Keratinocyte (primary cell): ENCODE results near the gene COMMD4.

Experiments used
- EZH2 ChIP-seq: IDR thresholded peaks from one replicate; pipeline ENCODE4 v1.6.1; 2012; ENCODE audit warnings: inconsistent platforms, mild to moderate bottlenecking, low read length, moderate library complexity
- TF ChIP-seq, protein P1 (sequence below), 3 experiments: IDR thresholded peaks in 1 of 3; conservative IDR thresholded peaks in 1 of 3; optimal IDR thresholded peaks in 1 of 3; 2 replicates in 2 of 3; 3 replicates in 1 of 3; pipeline versions ENCODE3 to v1.5.1; 2011; ENCODE audit warnings: low read length in 3 of 3, mild to moderate bottlenecking in 3 of 3, moderate library complexity in 2 of 3, control low read depth in 1 of 3, inconsistent platforms in 1 of 3; ENCODE audit not compliant: insufficient read depth in 2 of 3; ENCODE audit errors: extremely low read depth in 1 of 3

DNA sequence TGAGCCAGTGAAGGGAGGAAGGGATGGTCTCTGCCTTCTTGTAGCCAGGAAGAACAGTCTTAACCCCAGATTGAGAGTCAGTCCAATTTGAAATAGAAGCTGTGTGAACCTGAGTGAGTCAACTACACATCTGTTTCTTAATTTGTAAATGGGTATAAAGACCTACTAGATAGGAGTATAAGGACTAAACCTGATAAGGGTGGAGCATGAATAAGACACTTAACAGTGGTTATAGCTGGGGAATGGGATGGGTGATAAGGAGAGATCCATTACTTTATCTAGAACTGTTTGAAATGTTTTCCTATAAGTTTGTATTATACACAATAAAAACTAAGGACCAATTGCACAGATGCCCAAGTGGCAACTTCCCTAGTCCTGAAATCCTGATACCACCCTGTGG lies 31.1 kb downstream of the COMMD4 start:
- TF ChIP-seq, protein P1, sequence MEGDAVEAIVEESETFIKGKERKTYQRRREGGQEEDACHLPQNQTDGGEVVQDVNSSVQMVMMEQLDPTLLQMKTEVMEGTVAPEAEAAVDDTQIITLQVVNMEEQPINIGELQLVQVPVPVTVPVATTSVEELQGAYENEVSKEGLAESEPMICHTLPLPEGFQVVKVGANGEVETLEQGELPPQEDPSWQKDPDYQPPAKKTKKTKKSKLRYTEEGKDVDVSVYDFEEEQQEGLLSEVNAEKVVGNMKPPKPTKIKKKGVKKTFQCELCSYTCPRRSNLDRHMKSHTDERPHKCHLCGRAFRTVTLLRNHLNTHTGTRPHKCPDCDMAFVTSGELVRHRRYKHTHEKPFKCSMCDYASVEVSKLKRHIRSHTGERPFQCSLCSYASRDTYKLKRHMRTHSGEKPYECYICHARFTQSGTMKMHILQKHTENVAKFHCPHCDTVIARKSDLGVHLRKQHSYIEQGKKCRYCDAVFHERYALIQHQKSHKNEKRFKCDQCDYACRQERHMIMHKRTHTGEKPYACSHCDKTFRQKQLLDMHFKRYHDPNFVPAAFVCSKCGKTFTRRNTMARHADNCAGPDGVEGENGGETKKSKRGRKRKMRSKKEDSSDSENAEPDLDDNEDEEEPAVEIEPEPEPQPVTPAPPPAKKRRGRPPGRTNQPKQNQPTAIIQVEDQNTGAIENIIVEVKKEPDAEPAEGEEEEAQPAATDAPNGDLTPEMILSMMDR (optimal IDR thresholded peaks at IDR 0.05 in 1 of 3, IDR thresholded peaks at IDR 0.05 in 1 of 3, conservative IDR thresholded peaks at IDR 0.05 in 1 of 3; ENCODE audit: extremely low read depth in 1 of 3, insufficient read depth in 2 of 3, low read length in 3 of 3): no peak
- TF ChIP-seq EZH2: no peak
